ENCODE results near the gene KIF13A.

Gene KIF13A

GRCh38 chr6:17883665-17884497 is 103.6 kb downstream of the KIF13A start:
- 100% methylated on average over 1 of the region's 2 CpGs for WGBS, 2 experiments (ENCODE audit: insufficient coverage in 2 of 2)

GRCh38 chr6:17881085-17881858 is 106.2 kb downstream of the KIF13A start:
- Histone ChIP-seq H3K27ac (ENCODE audit: low read depth, low read length, severe bottlenecking) (no peak overlapping the region), H3K4me1 (ENCODE audit: control insufficient read depth, insufficient read depth, low read length, poor library complexity, severe bottlenecking) (peaks cover 14% of the 10 kb centered on the region), H3K36me3 (ENCODE audit: control insufficient read depth, insufficient read depth, low read length) (no peaks in the 10 kb centered on the region), H3K4me3 (ENCODE audit: extremely low read depth, insufficient read depth, low read length, poor library complexity, severe bottlenecking) (no peak overlapping the region), H3K9me3 (ENCODE audit: control insufficient read depth, low read length) (no peaks in the 10 kb centered on the region)
- WGBS, 2 experiments (ENCODE audit: insufficient coverage in 2 of 2), result 93 to 94% methylated on average over 9 of the region's 11 CpGs

More at GRCh38 chr6:17883665-17884497, 103.6 kb downstream of the KIF13A start:
- no peak overlapping the region for H3K27ac ChIP-seq (ENCODE audit: low read depth, low read length, severe bottlenecking)
- peaks cover 9% of the 10 kb centered on the region for H3K4me1 ChIP-seq (ENCODE audit: control insufficient read depth, insufficient read depth, low read length, poor library complexity, severe bottlenecking)
- peaks cover 4% of the 10 kb centered on the region for H3K36me3 ChIP-seq (ENCODE audit: control insufficient read depth, insufficient read depth, low read length)
- no peaks in the 10 kb centered on the region for H3K9me3 ChIP-seq (ENCODE audit: control insufficient read depth, low read length)
- H3K4me3 ChIP-seq (ENCODE audit: extremely low read depth, insufficient read depth, low read length, poor library complexity, severe bottlenecking), result no peak overlapping the region

GRCh38 chr6:17879184-17879583 is 108.3 kb downstream of the KIF13A start:
- Histone ChIP-seq H3K36me3 (ENCODE audit: control insufficient read depth, insufficient read depth, low read length) (no peaks in the 10 kb centered on the region), H3K9me3 (ENCODE audit: control insufficient read depth, low read length) (no peaks in the 10 kb centered on the region), H3K27ac (ENCODE audit: low read depth, low read length, severe bottlenecking) (no peak overlapping the region), H3K4me1 (ENCODE audit: control insufficient read depth, insufficient read depth, low read length, poor library complexity, severe bottlenecking) (peaks cover 10% of the 10 kb centered on the region), H3K4me3 (ENCODE audit: extremely low read depth, insufficient read depth, low read length, poor library complexity, severe bottlenecking) (no peak overlapping the region)
- WGBS, 2 experiments (ENCODE audit: insufficient coverage in 2 of 2), result 85 to 100% methylated on average over 1 to 2 of the region's 2 CpGs

GRCh38 chr6:17878734-17879133 is 108.7 kb downstream of the KIF13A start:
- Histone ChIP-seq H3K4me1 (ENCODE audit: control insufficient read depth, insufficient read depth, low read length, poor library complexity, severe bottlenecking) (peaks cover 9% of the 10 kb centered on the region), H3K9me3 (ENCODE audit: control insufficient read depth, low read length) (no peaks in the 10 kb centered on the region), H3K4me3 (ENCODE audit: extremely low read depth, insufficient read depth, low read length, poor library complexity, severe bottlenecking) (no peak overlapping the region), H3K36me3 (ENCODE audit: control insufficient read depth, insufficient read depth, low read length) (no peaks in the 10 kb centered on the region), H3K27ac (ENCODE audit: low read depth, low read length, severe bottlenecking) (no peak overlapping the region)
- 75 to 100% methylated on average over 1 of the region's 1 CpG for WGBS, 2 experiments (ENCODE audit: insufficient coverage in 2 of 2)

GRCh38 chr6:17877895-17878440 is 109.5 kb downstream of the KIF13A start:
- no peak overlapping the region for H3K27ac ChIP-seq (ENCODE audit: low read depth, low read length, severe bottlenecking)
- no peaks in the 10 kb centered on the region for H3K9me3 ChIP-seq (ENCODE audit: control insufficient read depth, low read length)
- H3K36me3 ChIP-seq (ENCODE audit: control insufficient read depth, insufficient read depth, low read length), result peaks cover 2% of the 10 kb centered on the region
- no peak overlapping the region for H3K4me3 ChIP-seq (ENCODE audit: extremely low read depth, insufficient read depth, low read length, poor library complexity, severe bottlenecking)
- H3K4me1 ChIP-seq (ENCODE audit: control insufficient read depth, insufficient read depth, low read length, poor library complexity, severe bottlenecking), result peaks cover 9% of the 10 kb centered on the region
- 100% methylated on average over 1 of the region's 3 CpGs; no CpG with 5 or more reads in 1 of the 2 experiments for whole genome bisulfite sequencing, 2 experiments (ENCODE audit: insufficient coverage in 2 of 2)

- Histone ChIP-seq H3K9me3 (ENCODE audit: control insufficient read depth, low read length) (no peaks in the 10 kb centered on the region), H3K27ac (ENCODE audit: low read depth, low read length, severe bottlenecking) (no peak overlapping the region), H3K4me1 (ENCODE audit: control insufficient read depth, insufficient read depth, low read length, poor library complexity, severe bottlenecking) (peaks cover 9% of the 10 kb centered on the region), H3K4me3 (ENCODE audit: extremely low read depth, insufficient read depth, low read length, poor library complexity, severe bottlenecking) (no peak overlapping the region), H3K36me3 (ENCODE audit: control insufficient read depth, insufficient read depth, low read length) (peaks cover 6% of the 10 kb centered on the region)
- WGBS, 2 experiments (ENCODE audit: insufficient coverage in 2 of 2), result 94 to 100% methylated on average over 4 of the region's 6 CpGs
Observed at GRCh38 chr6:17877196-17877894, 110.1 kb downstream of the KIF13A start.

- Histone ChIP-seq H3K4me3 (ENCODE audit: extremely low read depth, insufficient read depth, low read length, poor library complexity, severe bottlenecking) (no peak overlapping the region), H3K36me3 (ENCODE audit: control insufficient read depth, insufficient read depth, low read length) (peaks cover 6% of the 10 kb centered on the region), H3K4me1 (ENCODE audit: control insufficient read depth, insufficient read depth, low read length, poor library complexity, severe bottlenecking) (peaks cover 12% of the 10 kb centered on the region), H3K27ac (ENCODE audit: low read depth, low read length, severe bottlenecking) (no peak overlapping the region), H3K9me3 (ENCODE audit: control insufficient read depth, low read length) (no peaks in the 10 kb centered on the region)
- WGBS, 2 experiments (ENCODE audit: insufficient coverage in 2 of 2), result 64 to 79% methylated on average over 7 to 10 of the region's 10 CpGs
Observed at GRCh38 chr6:17874753-17875152, 112.7 kb downstream of the KIF13A start.

GRCh38 chr6:17872908-17873307 is 114.5 kb downstream of the KIF13A start:
- WGBS, 2 experiments (ENCODE audit: insufficient coverage in 2 of 2), result no CpG with 5 or more reads among the region's 2 CpGs
- Histone ChIP-seq H3K4me1 (ENCODE audit: control insufficient read depth, insufficient read depth, low read length, poor library complexity, severe bottlenecking) (peaks cover 16% of the 10 kb centered on the region), H3K9me3 (ENCODE audit: control insufficient read depth, low read length) (no peaks in the 10 kb centered on the region)

GRCh38 chr6:17871836-17872235 is 115.6 kb downstream of the KIF13A start:
- Histone ChIP-seq H3K9me3 (ENCODE audit: control insufficient read depth, low read length) (no peaks in the 10 kb centered on the region), H3K4me3 (ENCODE audit: extremely low read depth, insufficient read depth, low read length, poor library complexity, severe bottlenecking) (no peak overlapping the region), H3K36me3 (ENCODE audit: control insufficient read depth, insufficient read depth, low read length) (peaks cover 6% of the 10 kb centered on the region), H3K4me1 (ENCODE audit: control insufficient read depth, insufficient read depth, low read length, poor library complexity, severe bottlenecking) (peaks cover 22% of the 10 kb centered on the region), H3K27ac (ENCODE audit: low read depth, low read length, severe bottlenecking) (no peak overlapping the region)
- no CpG with 5 or more reads among the region's 3 CpGs for WGBS, 2 experiments (ENCODE audit: insufficient coverage in 2 of 2)

More at GRCh38 chr6:17872908-17873307, 114.5 kb downstream of the KIF13A start:
- Histone ChIP-seq H3K27ac (ENCODE audit: low read depth, low read length, severe bottlenecking) (no peak overlapping the region), H3K36me3 (ENCODE audit: control insufficient read depth, insufficient read depth, low read length) (peaks cover 6% of the 10 kb centered on the region), H3K4me3 (ENCODE audit: extremely low read depth, insufficient read depth, low read length, poor library complexity, severe bottlenecking) (no peak overlapping the region)

GRCh38 chr6:17871189-17871519 is 116.3 kb downstream of the KIF13A start:
- no peaks in the 10 kb centered on the region for H3K9me3 ChIP-seq (ENCODE audit: control insufficient read depth, low read length)
- H3K27ac ChIP-seq (ENCODE audit: low read depth, low read length, severe bottlenecking), result no peak overlapping the region
- H3K4me3 ChIP-seq (ENCODE audit: extremely low read depth, insufficient read depth, low read length, poor library complexity, severe bottlenecking), result no peak overlapping the region
- H3K4me1 ChIP-seq (ENCODE audit: control insufficient read depth, insufficient read depth, low read length, poor library complexity, severe bottlenecking), result peaks cover 16% of the 10 kb centered on the region
- no CpG with 5 or more reads among the region's 1 CpG for WGBS, 2 experiments (ENCODE audit: insufficient coverage in 2 of 2)
- H3K36me3 ChIP-seq (ENCODE audit: control insufficient read depth, insufficient read depth, low read length), result peaks cover 6% of the 10 kb centered on the region

Data from mesodermal cell (in vitro differentiated cells).